Karpas-422 (cell line): Measurements from ENCODE around the gene SH3PXD2B. TPM values are rescaled to one million over a fixed set of nuclear protein-coding genes. Genes with fewer than 3 reads are reported as not detected.

Experiments
- DNase-seq: peaks from one replicate; pipeline ENCODE4 v3.0.0-alpha.2; 2015
- H2AFZ ChIP-seq: fragments of 200-600 bp; sonication (generic); 2 replicates; pipeline ENCODE4 v1.6.1; 2014; ENCODE audit warnings: antibody characterized with exemption, low read length, mixed read lengths
- H3K27ac ChIP-seq: fragments of 200-600 bp; sonication (generic); 2 replicates; pipeline ENCODE4 v1.5.1; 2014; ENCODE audit warnings: mild to moderate bottlenecking, low read length, moderate library complexity
- H3K27me3 ChIP-seq: fragments of 200-600 bp; sonication (generic); 2 replicates; pipeline ENCODE4 v1.6.1; 2014; ENCODE audit warnings: low read length, mixed read lengths
- H3K36me3 ChIP-seq: fragments of 200-600 bp; sonication (generic); 2 replicates; pipeline ENCODE4 v1.6.1; 2014; ENCODE audit warnings: low read length, mixed read lengths; ENCODE audit not compliant: insufficient read depth
- H3K4me1 ChIP-seq: fragments of 200-600 bp; sonication (generic); 2 replicates; pipeline ENCODE4 v1.6.1; 2014; ENCODE audit warnings: mild to moderate bottlenecking, low read length, mixed read lengths
- H3K4me2 ChIP-seq: fragments of 200-600 bp; sonication (generic); 2 replicates; pipeline ENCODE4 v1.6.1; 2014; ENCODE audit warnings: low read length, low read depth, mild to moderate bottlenecking; ENCODE audit not compliant: poor library complexity, severe bottlenecking
- H3K4me3 ChIP-seq: fragments of 200-600 bp; sonication (generic); 2 replicates; pipeline ENCODE4 v1.5.1; 2014; ENCODE audit warnings: mild to moderate bottlenecking, antibody characterized with exemption, low read length, mixed read lengths
- H3K79me2 ChIP-seq: fragments of 200-600 bp; sonication (generic); 2 replicates; pipeline ENCODE4 v1.6.1; 2014; ENCODE audit warnings: mild to moderate bottlenecking, low read length, mixed read lengths
- H3K9ac ChIP-seq: fragments of 200-600 bp; sonication (generic); 2 replicates; pipeline ENCODE4 v1.6.0; 2014; ENCODE audit warnings: low read length
- H3K9me2 ChIP-seq: fragments of 200-600 bp; sonication (generic), shearing (Covaris generic); replicated peaks from 2 replicates; pipeline ENCODE4 v1.6.0; 2014; ENCODE audit warnings: mild to moderate bottlenecking, low read length, moderate library complexity; ENCODE audit not compliant: insufficient read depth
- H3K9me3 ChIP-seq: fragments of 300-700, 200-600 bp; sonication (generic); 2 replicates; pipeline ENCODE4 v1.6.1; 2014; ENCODE audit warnings: low read length, mixed read lengths
- H4K20me1 ChIP-seq: fragments of 200-600 bp; sonication (generic); 2 replicates; pipeline ENCODE4 v1.6.1; 2014; ENCODE audit warnings: mild to moderate bottlenecking, antibody characterized with exemption, low read length, low read depth; ENCODE audit not compliant: insufficient read depth
- total RNA-seq: library from RNA; depleted of rRNA; stranded (reverse); fragments of >200 nt; shearing (Covaris generic); gene quantifications from 2 replicates; pipeline ENCODE4 v1.2.3, GENCODE V29; 2014; ENCODE audit warnings: low replicate concordance

SH3PXD2B gene
- total RNA-seq, 1 experiment from 2014 or later = 0.15 TPM

- Histone ChIP-seq H3K4me3 (no peak overlapping the region), H3K9ac (no peak overlapping the region), H3K4me2 (no peak overlapping the region), H4K20me1 (no peaks in the 10 kb centered on the region), H3K27ac (no peak overlapping the region), H3K4me1 (no peaks in the 10 kb centered on the region), H3K36me3 (no peaks in the 10 kb centered on the region), H3K27me3 (no peaks in the 10 kb centered on the region), H2AFZ (no peak overlapping the region), H3K9me3 (no peaks in the 10 kb centered on the region), H3K9me2 (no peaks in the 10 kb centered on the region), H3K79me2 (no peaks in the 10 kb centered on the region)
- no peak for DNase-seq
Measured at GRCh38 chr5:172473427-172473826, 19.1 kb upstream of the SH3PXD2B start.

- Histone ChIP-seq H3K36me3 (no peaks in the 10 kb centered on the region), H3K27me3 (no peaks in the 10 kb centered on the region), H3K4me2 (no peak overlapping the region), H3K4me1 (no peaks in the 10 kb centered on the region), H3K9me2 (no peaks in the 10 kb centered on the region), H3K4me3 (no peak overlapping the region), H3K79me2 (no peaks in the 10 kb centered on the region), H3K9me3 (no peaks in the 10 kb centered on the region), H4K20me1 (no peaks in the 10 kb centered on the region), H3K9ac (no peak overlapping the region), H2AFZ (no peak overlapping the region), H3K27ac (no peak overlapping the region)
- DNase-seq = no peak
Measured at GRCh38 chr5:172469697-172470096, 15.4 kb upstream of the SH3PXD2B start.

DNA sequence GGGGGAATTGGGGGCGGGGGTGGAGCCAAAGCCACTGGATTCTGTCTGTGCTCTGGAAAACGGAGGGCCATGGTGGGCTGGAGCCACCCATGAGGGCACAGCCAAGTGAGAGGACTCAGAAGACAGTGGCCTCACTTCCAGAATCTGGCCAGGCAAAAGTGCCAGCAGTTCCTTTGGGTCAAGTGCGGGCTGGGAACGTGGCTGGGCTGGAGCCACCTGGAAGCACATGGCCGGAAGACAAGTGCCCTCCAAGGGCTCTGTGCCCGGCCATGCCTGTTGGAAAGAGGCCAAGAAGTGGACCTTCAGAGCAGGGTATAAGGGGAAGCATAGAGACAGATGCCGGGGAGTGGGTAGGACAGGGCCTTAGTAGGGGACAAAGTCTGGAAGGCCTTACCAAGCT lies 11.7 kb upstream of the SH3PXD2B start:
- no peak overlapping the region for H3K9ac ChIP-seq
- no peak overlapping the region for H3K4me2 ChIP-seq
- no peaks in the 10 kb centered on the region for H3K27me3 ChIP-seq
- no peak overlapping the region for H2AFZ ChIP-seq
- no peaks in the 10 kb centered on the region for H3K79me2 ChIP-seq
- no peaks in the 10 kb centered on the region for H3K36me3 ChIP-seq
- no peaks in the 10 kb centered on the region for H3K9me2 ChIP-seq
- H3K4me1 ChIP-seq = no peaks in the 10 kb centered on the region
- H3K9me3 ChIP-seq = no peaks in the 10 kb centered on the region
- H3K4me3 ChIP-seq = no peak overlapping the region
- no peak overlapping the region for H3K27ac ChIP-seq
- H4K20me1 ChIP-seq = no peaks in the 10 kb centered on the region
- no peak for DNase-seq

- Histone ChIP-seq H3K9me2 (no peaks in the 10 kb centered on the region), H2AFZ (no peak overlapping the region), H3K36me3 (no peaks in the 10 kb centered on the region), H3K4me1 (no peaks in the 10 kb centered on the region), H3K9me3 (no peaks in the 10 kb centered on the region), H3K27ac (no peak overlapping the region), H4K20me1 (no peaks in the 10 kb centered on the region), H3K4me3 (no peak overlapping the region), H3K4me2 (no peak overlapping the region), H3K79me2 (no peaks in the 10 kb centered on the region), H3K9ac (no peak overlapping the region), H3K27me3 (no peaks in the 10 kb centered on the region)
- DNase-seq = no peak
Measured at GRCh38 chr5:172463031-172463430, 8.7 kb upstream of the SH3PXD2B start.

DNA sequence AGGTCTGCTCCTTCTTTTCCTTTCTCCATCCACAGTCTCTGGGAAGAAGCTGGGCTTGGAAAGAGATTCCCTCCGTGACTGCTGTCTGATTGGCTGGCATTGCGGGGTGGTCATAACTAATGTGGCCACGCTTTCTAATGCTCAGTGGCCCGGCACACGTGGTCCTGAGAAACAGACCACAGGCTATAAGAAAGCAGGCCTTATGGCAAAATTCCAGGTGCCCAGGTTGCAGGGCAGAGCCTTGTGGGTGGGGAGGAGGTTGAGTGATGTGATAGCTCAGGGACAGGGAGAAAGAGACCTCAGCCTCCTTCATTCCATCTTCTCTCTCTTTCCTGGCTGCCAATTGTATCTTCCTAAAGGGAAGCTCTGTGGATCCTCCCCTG lies 5.4 kb upstream of the SH3PXD2B start:
- no peak overlapping the region for H3K4me2 ChIP-seq

GRCh38 chr5:172458976-172459782 lies 4.9 kb upstream of the SH3PXD2B start:
- no peak overlapping the region for H3K9ac ChIP-seq
- H2AFZ ChIP-seq = no peak overlapping the region
- H3K79me2 ChIP-seq = no peaks in the 10 kb centered on the region
- no peaks in the 10 kb centered on the region for H3K9me2 ChIP-seq
- no peaks in the 10 kb centered on the region for H4K20me1 ChIP-seq
- H3K4me1 ChIP-seq = no peaks in the 10 kb centered on the region
- H3K36me3 ChIP-seq = no peaks in the 10 kb centered on the region
- no peaks in the 10 kb centered on the region for H3K27me3 ChIP-seq
- no peak overlapping the region for H3K27ac ChIP-seq
- H3K4me3 ChIP-seq = no peak overlapping the region
- H3K4me2 ChIP-seq = no peak overlapping the region
- DNase-seq = no peak
- no peaks in the 10 kb centered on the region for H3K9me3 ChIP-seq

More for the DNA sequence above, 5.4 kb upstream of the SH3PXD2B start:
- DNase-seq = no peak
- Histone ChIP-seq H3K79me2 (no peaks in the 10 kb centered on the region), H3K4me3 (no peak overlapping the region), H2AFZ (no peak overlapping the region), H3K27ac (no peak overlapping the region), H3K9me3 (no peaks in the 10 kb centered on the region), H3K9me2 (no peaks in the 10 kb centered on the region), H3K27me3 (no peaks in the 10 kb centered on the region), H3K9ac (no peak overlapping the region), H3K4me1 (no peaks in the 10 kb centered on the region), H3K36me3 (no peaks in the 10 kb centered on the region), H4K20me1 (no peaks in the 10 kb centered on the region)

GRCh38 chr5:172456076-172456722 lies 1.9 kb upstream of the SH3PXD2B start:
- H3K9me3 ChIP-seq = no peaks in the 10 kb centered on the region
- no peaks in the 10 kb centered on the region for H3K27me3 ChIP-seq
- DNase-seq = no peak
- H3K4me1 ChIP-seq = no peaks in the 10 kb centered on the region
- H2AFZ ChIP-seq = no peak overlapping the region
- no peak overlapping the region for H3K27ac ChIP-seq
- no peak overlapping the region for H3K4me2 ChIP-seq
- H3K4me3 ChIP-seq = no peak overlapping the region
- no peak overlapping the region for H3K9ac ChIP-seq
- no peaks in the 10 kb centered on the region for H4K20me1 ChIP-seq
- H3K9me2 ChIP-seq = no peaks in the 10 kb centered on the region
- no peaks in the 10 kb centered on the region for H3K79me2 ChIP-seq
- no peaks in the 10 kb centered on the region for H3K36me3 ChIP-seq

DNA sequence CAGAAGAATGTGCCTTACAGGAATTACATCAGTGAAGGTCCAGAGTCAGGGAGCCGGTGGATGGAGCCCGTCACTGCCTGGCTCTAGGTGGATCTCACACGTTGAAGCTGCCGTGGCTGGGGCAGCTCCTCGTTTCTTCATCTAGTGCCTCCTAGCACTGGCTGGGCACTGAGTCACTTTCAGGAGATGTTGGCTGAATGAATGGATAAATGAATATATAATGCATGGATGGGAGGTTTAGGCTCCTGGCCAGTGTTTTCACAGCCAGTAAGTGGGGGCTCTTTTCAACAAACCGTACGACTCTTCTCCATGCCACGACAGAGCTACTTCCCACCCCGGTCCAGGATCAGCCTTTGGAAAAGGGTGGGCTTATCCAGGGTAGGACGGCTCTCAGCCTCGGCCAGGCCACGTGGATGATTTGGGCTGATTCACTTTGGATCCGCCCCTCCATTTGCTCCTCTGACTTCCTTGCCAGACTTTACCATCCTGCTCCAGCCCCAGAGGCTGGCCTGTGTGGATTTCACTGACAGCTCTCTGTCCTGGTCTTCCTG lies 1.3 kb upstream of the SH3PXD2B start:
- Histone ChIP-seq H3K4me1 (no peaks in the 10 kb centered on the region), H3K36me3 (no peaks in the 10 kb centered on the region), H2AFZ (no peak overlapping the region), H3K27ac (no peak overlapping the region), H3K4me2 (no peak overlapping the region), H3K9me3 (no peaks in the 10 kb centered on the region), H3K9ac (no peak overlapping the region), H3K79me2 (no peaks in the 10 kb centered on the region), H3K27me3 (no peaks in the 10 kb centered on the region), H3K9me2 (no peaks in the 10 kb centered on the region), H4K20me1 (no peaks in the 10 kb centered on the region), H3K4me3 (no peak overlapping the region)
- DNase-seq = no peak
